Natural killer cell (primary cell): ENCODE results near the gene CACNA1C. TPM values are rescaled to one million over a fixed set of nuclear protein-coding genes. Genes with fewer than 3 reads are reported as not detected.

ENCODE experiments used
- ATAC-seq, 3 donors: fragments of 150-1000 bp in 2 of 3; fragments of 200-7000 bp in 1 of 3; cut with Tn5 transposase; 1 replicate in 1 of 3; 2 replicates in 2 of 3; pipeline ENCODE4 v1.10.0; 2021; ENCODE audit warnings: mild to moderate bottlenecking in 2 of 3, moderate library complexity in 2 of 3
- DNase-seq, 2 donors: peaks; one replicate each; pipeline versions ENCODE4 v3.0.0 to v3.0.0-alpha.2; 2013 to 2021; ENCODE audit warnings: mixed read lengths in 1 of 2
- H3K27ac ChIP-seq: one replicate; pipeline ENCODE4 v1.5.1; 2013; ENCODE audit warnings: mild to moderate bottlenecking, low read length
- H3K27me3 ChIP-seq: one replicate; pipeline ENCODE4 v1.6.1; 2013; ENCODE audit warnings: low read length; ENCODE audit not compliant: control insufficient read depth, insufficient read depth
- H3K36me3 ChIP-seq: one replicate; pipeline ENCODE4 v1.6.1; 2013; ENCODE audit warnings: low read length; ENCODE audit not compliant: control insufficient read depth, insufficient read depth
- H3K4me1 ChIP-seq: one replicate; pipeline ENCODE4 v1.6.1; 2013; ENCODE audit warnings: low read length; ENCODE audit not compliant: control insufficient read depth, insufficient read depth
- H3K4me3 ChIP-seq: one replicate; pipeline ENCODE4 v1.5.1; 2013; ENCODE audit warnings: low read length
- H3K9me3 ChIP-seq: one replicate; pipeline ENCODE4 v1.6.1; 2013; ENCODE audit warnings: low read length; ENCODE audit not compliant: control insufficient read depth, insufficient read depth
- H3K27ac Mint-ChIP-seq, 2 donors: one replicate each; pipeline ENCODE4 v1.8.0; 2022; ENCODE audit warnings: mild to moderate bottlenecking in 2 of 2, mixed read lengths in 2 of 2, moderate library complexity in 1 of 2
- H3K27me3 Mint-ChIP-seq, 2 donors: one replicate each; pipeline ENCODE4 v1.8.0; 2022; ENCODE audit warnings: low read depth in 2 of 2, mixed read lengths in 2 of 2
- H3K36me3 Mint-ChIP-seq: one replicate; pipeline ENCODE4 v1.8.0; 2022; ENCODE audit warnings: mixed read lengths
- H3K4me1 Mint-ChIP-seq, 2 donors: one replicate each; pipeline ENCODE4 v1.8.0; 2022; ENCODE audit warnings: mixed read lengths in 2 of 2
- H3K4me3 Mint-ChIP-seq: one replicate; pipeline ENCODE4 v1.8.0; 2022; ENCODE audit warnings: mild to moderate bottlenecking, moderate library complexity, mixed read lengths
- H3K9me3 Mint-ChIP-seq, 2 donors: one replicate each; pipeline ENCODE4 v1.8.0; 2022; ENCODE audit warnings: mixed read lengths in 2 of 2
- CTCF ChIP-seq: fragments of 200-600 bp; IDR thresholded peaks from one replicate; pipeline ENCODE4 v1.8.0; 2022; ENCODE audit warnings: antibody characterized with exemption
- WGBS: methylation state at CpG from one replicate; pipeline ENCODE4 v1.1.7; 2013; ENCODE audit warnings: missing lambda C conversion rate; ENCODE audit not compliant: insufficient coverage; 5-methylcytosine and 5-hydroxymethylcytosine counted together
- intact Hi-C: fragments of 100-400 bp; cut with micrococcal nuclease; formaldehyde crosslinking; loops from one replicate; pipeline ENCODE4 v1.14.2; 2022
- total RNA-seq, 4 donors: library from RNA; stranded (reverse); fragments of 120-200 nt in 1 of 4; gene quantifications; one replicate each; pipeline versions ENCODE4 v1.2.3 to v1.2.4, GENCODE V29; 2013 to 2022

The CACNA1C gene
- total RNA-seq, 3 donors from 2014 or later (not counting 1 experiment from before 2014, with no cell fraction given): 0.07 to 0.35 (median 0.08) TPM

- Histone ChIP-seq H3K27ac (no peak overlapping the region), H3K36me3 (no peaks in the 10 kb centered on the region), H3K9me3 (no peaks in the 10 kb centered on the region), H3K27me3 (no peaks in the 10 kb centered on the region), H3K4me3 (no peak overlapping the region), H3K4me1 (peaks cover 11% of the 10 kb centered on the region)
- Mint-ChIP-seq H3K4me3 (no peak overlapping the region), H3K27me3 (peaks cover 10 to 27% of the 10 kb centered on the region in 2 donors), H3K4me1 (peaks cover 15 to 16% of the 10 kb centered on the region in 2 donors), H3K9me3 (no peaks in the 10 kb centered on the region), H3K27ac (no peak overlapping the region), H3K36me3 (no peaks in the 10 kb centered on the region)
- TF ChIP-seq CTCF: no peak
- DNase-seq (no peak), ATAC-seq (no peak)
- 91% methylated on average over 10 of the region's 11 CpGs for WGBS
- intact Hi-C loops: no loop called here
Measured at GRCh38 chr12:2360630-2361170, 307.9 kb downstream of the CACNA1C start.

- H3K9me3 ChIP-seq: no peaks in the 10 kb centered on the region
- Mint-ChIP-seq H3K4me3 (no peak overlapping the region), H3K9me3 (no peaks in the 10 kb centered on the region), H3K36me3 (no peaks in the 10 kb centered on the region), H3K27ac (no peak overlapping the region), H3K27me3 (peaks cover 10 to 17% of the 10 kb centered on the region in 2 donors), H3K4me1 (peaks cover 3% of the 10 kb centered on the region in 2 donors)
- H3K27me3 ChIP-seq: no peaks in the 10 kb centered on the region
- no peak overlapping the region for H3K4me3 ChIP-seq
- H3K4me1 ChIP-seq: no peaks in the 10 kb centered on the region
- ATAC-seq (no peak), DNase-seq (no peak)
- intact Hi-C loops: no loop called here
- no peak for TF ChIP-seq CTCF
- WGBS: 85% methylated on average over 11 of the region's 11 CpGs
- no peak overlapping the region for H3K27ac ChIP-seq
- no peaks in the 10 kb centered on the region for H3K36me3 ChIP-seq
Measured at GRCh38 chr12:2363836-2364609, 311.2 kb downstream of the CACNA1C start.

GRCh38 chr12:2364631-2365051, 311.9 kb downstream of the CACNA1C start:
- Histone ChIP-seq H3K36me3 (no peaks in the 10 kb centered on the region), H3K27me3 (no peaks in the 10 kb centered on the region), H3K4me3 (no peak overlapping the region), H3K9me3 (no peaks in the 10 kb centered on the region), H3K27ac (no peak overlapping the region), H3K4me1 (no peaks in the 10 kb centered on the region)
- no peak for TF ChIP-seq CTCF
- Mint-ChIP-seq H3K27ac (no peak overlapping the region), H3K36me3 (no peaks in the 10 kb centered on the region), H3K27me3 (peaks cover 5 to 10% of the 10 kb centered on the region in 2 donors), H3K4me3 (no peak overlapping the region), H3K4me1 (no peaks in the 10 kb centered on the region), H3K9me3 (no peaks in the 10 kb centered on the region)
- DNase-seq (peak in 1 of 2 donors; percentile 7), ATAC-seq (no peak)
- 50% methylated on average over 9 of the region's 9 CpGs for WGBS
- intact Hi-C loops: loop anchor here (1.0 kb wide), 1 partner anchor 8 kb away; no protein-coding TSS in a partner anchor
